ENCODE data around the gene MARK3.

MARK3 gene

DNA sequence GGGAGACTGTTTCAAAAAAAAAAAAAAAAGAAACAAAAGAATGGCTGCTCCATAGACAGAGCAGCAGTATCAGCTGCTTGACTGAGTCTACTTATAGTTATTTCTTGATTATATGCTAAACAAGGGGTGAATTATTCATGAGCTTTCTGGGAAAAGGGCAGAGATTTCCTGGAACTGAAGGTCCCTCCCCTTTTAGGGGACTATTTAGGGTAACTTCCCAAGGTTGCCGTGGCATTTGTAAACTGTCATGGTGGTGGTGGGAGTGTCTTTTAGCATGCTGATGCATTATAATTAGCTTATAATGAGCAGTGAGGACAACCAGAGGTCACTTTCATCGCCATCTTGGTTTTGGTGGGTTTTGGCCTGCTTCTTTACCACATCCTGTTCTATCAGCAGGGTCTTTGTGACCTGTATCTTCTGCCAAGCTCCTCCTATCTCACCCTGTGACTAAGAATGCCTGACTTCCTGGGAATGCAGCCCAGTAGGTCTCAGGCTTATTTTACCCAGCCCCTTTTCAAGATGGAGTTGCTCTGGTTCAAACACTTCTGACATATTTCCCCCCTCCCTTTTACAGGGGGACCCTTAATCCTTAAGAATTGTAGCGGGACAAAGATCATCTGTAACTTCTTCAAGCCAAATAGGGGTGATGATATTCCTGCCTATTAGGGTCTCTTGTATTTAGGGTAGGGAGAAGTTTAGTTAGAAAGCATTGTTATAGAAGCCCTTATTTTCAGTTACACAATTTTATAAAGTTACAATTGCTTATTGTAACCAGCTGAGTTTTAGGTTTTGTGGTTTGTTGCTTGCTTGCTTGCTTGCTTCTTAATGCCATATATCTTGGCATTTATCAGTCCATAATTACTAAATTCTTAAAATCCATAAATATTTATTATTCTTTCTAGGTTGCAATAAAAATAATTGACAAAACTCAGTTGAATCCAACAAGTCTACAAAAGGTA, 42.5 kb downstream of the MARK3 start:
- TF ChIP-seq, protein P1, sequence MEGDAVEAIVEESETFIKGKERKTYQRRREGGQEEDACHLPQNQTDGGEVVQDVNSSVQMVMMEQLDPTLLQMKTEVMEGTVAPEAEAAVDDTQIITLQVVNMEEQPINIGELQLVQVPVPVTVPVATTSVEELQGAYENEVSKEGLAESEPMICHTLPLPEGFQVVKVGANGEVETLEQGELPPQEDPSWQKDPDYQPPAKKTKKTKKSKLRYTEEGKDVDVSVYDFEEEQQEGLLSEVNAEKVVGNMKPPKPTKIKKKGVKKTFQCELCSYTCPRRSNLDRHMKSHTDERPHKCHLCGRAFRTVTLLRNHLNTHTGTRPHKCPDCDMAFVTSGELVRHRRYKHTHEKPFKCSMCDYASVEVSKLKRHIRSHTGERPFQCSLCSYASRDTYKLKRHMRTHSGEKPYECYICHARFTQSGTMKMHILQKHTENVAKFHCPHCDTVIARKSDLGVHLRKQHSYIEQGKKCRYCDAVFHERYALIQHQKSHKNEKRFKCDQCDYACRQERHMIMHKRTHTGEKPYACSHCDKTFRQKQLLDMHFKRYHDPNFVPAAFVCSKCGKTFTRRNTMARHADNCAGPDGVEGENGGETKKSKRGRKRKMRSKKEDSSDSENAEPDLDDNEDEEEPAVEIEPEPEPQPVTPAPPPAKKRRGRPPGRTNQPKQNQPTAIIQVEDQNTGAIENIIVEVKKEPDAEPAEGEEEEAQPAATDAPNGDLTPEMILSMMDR (IDR thresholded peaks at IDR 0.05): no peak
- H3K79me2 ChIP-seq: peaks cover 51% of the 10 kb centered on the region
- no peak overlapping the region for H3K9ac ChIP-seq
- H3K27ac ChIP-seq: no peak overlapping the region
- no peak overlapping the region for H3K4me2 ChIP-seq (ENCODE audit: low read length)
- no peak overlapping the region for H2AFZ ChIP-seq
- H3K9me3 ChIP-seq (ENCODE audit: control insufficient read depth, low read length): no peaks in the 10 kb centered on the region
- H3K4me1 ChIP-seq: peaks cover 3% of the 10 kb centered on the region
- H3K4me3 ChIP-seq (ENCODE audit: low read depth, low read length): no peak overlapping the region
- no peaks in the 10 kb centered on the region for H3K36me3 ChIP-seq (ENCODE audit: control insufficient read depth, insufficient read depth, low read length)
- no peaks in the 10 kb centered on the region for H3K27me3 ChIP-seq (ENCODE audit: control insufficient read depth, insufficient read depth, low read length)

- TF ChIP-seq, protein P1 (IDR thresholded peaks at IDR 0.05): no peak
- no peak overlapping the region for H3K4me3 ChIP-seq (ENCODE audit: low read depth, low read length)
- H3K79me2 ChIP-seq: peaks cover 50% of the 10 kb centered on the region
- H2AFZ ChIP-seq: no peak overlapping the region
- peaks cover 3% of the 10 kb centered on the region for H3K4me1 ChIP-seq
- H3K36me3 ChIP-seq (ENCODE audit: control insufficient read depth, insufficient read depth, low read length): no peaks in the 10 kb centered on the region
- no peaks in the 10 kb centered on the region for H3K9me3 ChIP-seq (ENCODE audit: control insufficient read depth, low read length)
- H3K4me2 ChIP-seq (ENCODE audit: low read length): no peak overlapping the region
- H3K27ac ChIP-seq: no peak overlapping the region
- H3K9ac ChIP-seq: no peak overlapping the region
- H3K27me3 ChIP-seq (ENCODE audit: control insufficient read depth, insufficient read depth, low read length): no peaks in the 10 kb centered on the region
These were observed 43.7 kb downstream of the MARK3 start for GRCh38 chr14:103428723-103429556.

GRCh38 chr14:103430358-103430757, 45.1 kb downstream of the MARK3 start:
- Histone ChIP-seq H3K4me2 (ENCODE audit: low read length) (no peak overlapping the region), H3K79me2 (peaks cover 58% of the 10 kb centered on the region), H2AFZ (no peak overlapping the region), H3K9ac (no peak overlapping the region), H3K36me3 (ENCODE audit: control insufficient read depth, insufficient read depth, low read length) (no peaks in the 10 kb centered on the region), H3K27ac (no peak overlapping the region), H3K9me3 (ENCODE audit: control insufficient read depth, low read length) (no peaks in the 10 kb centered on the region), H3K4me1 (peaks cover 3% of the 10 kb centered on the region), H3K27me3 (ENCODE audit: control insufficient read depth, insufficient read depth, low read length) (no peaks in the 10 kb centered on the region), H3K4me3 (ENCODE audit: low read depth, low read length) (no peak overlapping the region)
- TF ChIP-seq, protein P1 (IDR thresholded peaks at IDR 0.05): no peak

DNA sequence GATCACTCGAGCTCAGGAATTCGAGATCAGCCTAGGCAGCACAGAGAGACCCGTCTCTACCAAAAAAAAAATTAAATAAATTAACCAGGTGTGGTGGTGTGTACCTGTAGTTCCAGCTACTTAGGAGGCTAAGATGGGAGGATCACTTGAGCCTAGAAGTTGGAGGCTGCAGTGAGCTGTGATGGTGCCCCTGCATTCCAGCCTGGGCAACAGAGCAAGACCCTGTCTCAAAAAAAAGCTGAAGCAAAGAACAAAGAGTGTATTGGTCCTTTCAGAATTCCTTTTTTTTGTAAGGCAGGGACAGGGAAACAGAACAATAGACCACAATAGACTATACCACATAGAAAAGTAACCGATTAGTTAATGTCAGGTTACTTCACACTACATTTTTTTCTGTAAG, 47.4 kb downstream of the MARK3 start:
- no peak overlapping the region for H3K27ac ChIP-seq
- peaks cover 68% of the 10 kb centered on the region for H3K79me2 ChIP-seq
- no peak overlapping the region for H3K9ac ChIP-seq
- TF ChIP-seq, protein P1 (IDR thresholded peaks at IDR 0.05): no peak
- no peaks in the 10 kb centered on the region for H3K9me3 ChIP-seq (ENCODE audit: control insufficient read depth, low read length)
- no peaks in the 10 kb centered on the region for H3K27me3 ChIP-seq (ENCODE audit: control insufficient read depth, insufficient read depth, low read length)
- no peak overlapping the region for H3K4me2 ChIP-seq (ENCODE audit: low read length)
- no peak overlapping the region for H2AFZ ChIP-seq
- no peaks in the 10 kb centered on the region for H3K36me3 ChIP-seq (ENCODE audit: control insufficient read depth, insufficient read depth, low read length)
- no peak overlapping the region for H3K4me3 ChIP-seq (ENCODE audit: low read depth, low read length)
- H3K4me1 ChIP-seq: peaks cover 1% of the 10 kb centered on the region

Data from parathyroid adenoma (tissue), 2 donors.